Sciatic nerve (tissue), 2 donors: ENCODE data around the gene KLHDC4. TPM values are rescaled to one million over a fixed set of nuclear protein-coding genes. Genes with fewer than 3 reads are reported as not detected.
"Not testable (repeated sequence)": the region's sequence is repeated elsewhere in the genome, so short reads cannot be mapped to it uniquely, and the experiment has no call there.

Source experiments
- ATAC-seq: fragments of 200-7000 bp; cut with Tn5 transposase; one replicate; pipeline ENCODE4 v1.9.1; 2020; ENCODE audit warnings: mild to moderate bottlenecking, moderate library complexity
- DNase-seq: peaks from one replicate; pipeline ENCODE4 v3.0.0-alpha.2; 2020; ENCODE audit warnings: low spot score
- intact Hi-C: fragments of 100-400 bp; cut with DNase I; formaldehyde crosslinking; loops from one replicate; pipeline ENCODE4 v1.14.2; 2022
- total RNA-seq: library from RNA; stranded (reverse); fragmentation: NEBNext Ultra II Directional; extraction: Animal tissue kit (Norgen Biotek cat#: 25700); gene quantifications from one replicate; pipeline ENCODE4 v1.2.1, GENCODE V29; 2021
- donor health status: DM: no; HTN: no; CAD: no.
- donor health status: DM: no; HTN: no; CAD: no.

KLHDC4 gene
- total RNA-seq, result 41.5 TPM

GRCh38 chr16:87765776-87766484 is at the start of gene KLHDC4:
KLHDC4 (minus strand) TSS chr16:87765986; CDS start chr16:87765890, 96 bp downstream.
- intact Hi-C loops, result loop anchor here (5.0 kb wide), 1 partner anchor 174 kb away; no protein-coding TSS in a partner anchor
- ATAC-seq, result peak; percentile 96
- DNase-seq, result peak; percentile 93

GRCh38 chr16:87815567-87815966 is 49.8 kb upstream of the KLHDC4 start:
- ATAC-seq, result peak; percentile 26
- DNase-seq, result no peak
- intact Hi-C loops, result no loop called here

DNA sequence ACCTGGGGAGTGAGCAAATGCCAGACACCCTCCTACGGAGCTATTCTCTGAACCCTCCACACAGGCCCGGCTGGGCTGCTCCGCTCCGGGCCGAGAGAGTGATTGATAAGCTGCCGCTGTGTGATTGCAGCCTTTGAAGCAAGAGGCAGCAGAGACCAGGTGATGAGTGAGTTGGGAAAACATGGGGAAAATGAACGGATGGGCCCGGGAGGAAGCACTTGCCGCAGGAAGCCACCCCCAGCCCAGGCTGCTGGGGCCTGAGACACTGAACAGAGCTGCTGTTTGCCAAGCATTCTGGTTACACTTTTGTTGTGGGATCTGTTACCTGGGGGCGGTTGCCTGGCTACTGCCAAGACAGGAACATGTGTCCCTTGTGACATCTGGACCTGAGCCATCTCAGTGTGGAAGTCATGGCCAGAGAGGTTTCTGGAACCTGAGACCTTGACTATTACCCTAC is 46.4 kb upstream of the KLHDC4 start:
- intact Hi-C loops, result no loop called here
- no peak for ATAC-seq
- no peak for DNase-seq

GRCh38 chr16:87811454-87811853 is 45.7 kb upstream of the KLHDC4 start:
- intact Hi-C loops, DNase-seq, ATAC-seq: not testable (repeated sequence)

GRCh38 chr16:87809150-87809902 is 43.5 kb upstream of the KLHDC4 start:
- DNase-seq (no peak), ATAC-seq (no peak)
- intact Hi-C loops, result no loop called here

DNA sequence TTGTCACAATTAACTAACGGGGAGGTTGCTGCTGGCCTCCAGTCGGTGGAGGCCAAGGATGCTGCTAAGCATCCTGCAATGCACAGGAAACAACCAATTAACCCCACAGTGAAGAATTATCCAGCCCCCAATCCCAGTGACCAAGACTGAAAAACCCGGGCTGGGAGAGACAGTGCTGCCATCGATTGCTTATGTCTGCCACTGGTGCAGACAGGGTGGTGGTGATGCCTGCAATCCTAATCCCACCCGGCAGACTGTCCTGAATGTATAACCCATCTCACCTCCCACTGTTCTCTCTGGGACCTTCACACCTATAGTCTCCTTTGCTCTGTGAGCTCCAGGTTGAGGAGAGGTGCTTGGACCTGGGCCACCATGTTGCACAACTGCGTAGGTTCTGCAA is 42.3 kb upstream of the KLHDC4 start:
- ATAC-seq (no peak), DNase-seq (no peak)
- intact Hi-C loops, result no loop called here

- peak; percentile 64 for ATAC-seq
These were observed 41.1 kb upstream of the KLHDC4 start for GRCh38 chr16:87806641-87807546.

GRCh38 chr16:87806261-87806640 is 40.5 kb upstream of the KLHDC4 start:
- ATAC-seq (no peak), DNase-seq (no peak)
- intact Hi-C loops, result no loop called here

More at GRCh38 chr16:87806641-87807546, 41.1 kb upstream of the KLHDC4 start:
- no peak for DNase-seq
- intact Hi-C loops, result no loop called here

DNA sequence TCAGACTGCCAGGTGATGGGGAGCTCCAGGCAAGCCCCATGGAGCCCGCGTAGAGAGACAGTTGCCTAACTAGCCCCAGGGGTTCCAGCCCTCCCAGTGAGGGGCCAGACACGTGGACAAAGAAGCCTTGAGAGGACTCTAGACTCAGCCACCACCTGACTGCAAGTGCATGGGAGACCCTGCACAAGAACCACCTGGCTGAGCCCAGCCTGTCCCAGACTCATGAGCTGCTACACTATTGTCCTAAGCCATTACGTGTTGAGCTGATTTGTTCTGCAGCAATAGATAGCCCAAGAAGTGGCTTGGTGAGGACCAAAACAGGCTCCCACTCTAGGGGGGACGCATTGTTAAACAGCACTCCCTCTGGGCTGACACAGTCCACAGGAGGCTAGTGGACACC is 37.6 kb upstream of the KLHDC4 start:
- intact Hi-C loops, result no loop called here
- no peak for ATAC-seq
- DNase-seq, result no peak

DNA sequence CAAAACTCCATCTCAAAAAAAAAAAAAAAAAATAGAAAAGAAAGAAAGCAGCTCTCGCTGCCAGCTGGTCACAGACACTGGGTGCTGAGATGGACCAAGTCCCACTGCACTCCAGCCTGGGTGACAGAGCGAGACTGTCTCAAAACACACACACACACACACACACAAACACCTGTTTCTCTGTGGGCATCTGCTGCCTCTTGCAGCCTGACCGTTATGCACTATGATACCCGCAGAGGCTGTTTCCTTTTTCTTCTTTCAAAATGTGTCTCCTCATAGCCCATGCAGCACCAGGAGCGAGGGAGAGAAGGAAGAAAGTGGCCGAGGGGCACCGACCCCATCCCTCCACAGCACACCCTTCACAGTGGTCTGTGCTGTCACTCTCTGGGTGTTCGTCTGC is 36.9 kb upstream of the KLHDC4 start:
- no peak for DNase-seq
- ATAC-seq, result no peak
- intact Hi-C loops, result no loop called here

DNA sequence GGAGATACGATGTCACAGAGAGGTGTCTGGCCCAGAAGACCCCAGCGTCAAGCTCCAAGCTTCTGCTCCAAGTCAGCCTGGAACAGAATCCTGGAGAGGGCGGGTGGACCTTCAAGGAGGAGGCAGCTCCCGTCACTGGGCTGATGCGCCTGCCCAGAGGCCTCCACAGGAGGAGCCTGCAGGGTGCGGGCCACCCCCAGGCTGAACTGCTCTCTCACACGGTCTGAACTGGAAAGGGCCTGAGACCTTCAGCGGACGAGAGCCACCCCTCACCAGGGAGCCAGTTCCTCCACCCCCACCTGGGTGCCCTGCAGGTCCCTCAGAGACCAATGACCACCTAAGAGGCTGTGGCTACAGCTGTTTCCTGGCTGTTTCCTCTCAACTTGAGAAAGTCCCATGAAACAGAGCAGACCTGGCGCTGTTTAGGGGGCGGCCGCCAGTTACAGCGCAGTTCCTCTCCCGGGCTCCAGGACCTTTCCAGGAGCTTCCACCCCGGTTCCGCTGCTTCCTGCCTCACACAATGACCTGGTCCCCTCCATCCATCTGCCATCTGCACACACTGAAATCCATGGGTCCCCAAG is 36.0 kb upstream of the KLHDC4 start:
- DNase-seq (no peak), ATAC-seq (no peak)
- intact Hi-C loops, result no loop called here

- DNase-seq (no peak), ATAC-seq (no peak)
- intact Hi-C loops, result no loop called here
These were observed 34.7 kb upstream of the KLHDC4 start for GRCh38 chr16:87800497-87800896.

- no peak for DNase-seq
- intact Hi-C loops, result no loop called here
- ATAC-seq, result no peak
These were observed 29.6 kb upstream of the KLHDC4 start for GRCh38 chr16:87795336-87795735.

GRCh38 chr16:87794485-87795078 is 28.8 kb upstream of the KLHDC4 start:
- intact Hi-C loops, result no loop called here
- ATAC-seq (no peak), DNase-seq (no peak)

- no peak for DNase-seq
- intact Hi-C loops, result no loop called here
These were observed 26.4 kb upstream of the KLHDC4 start for GRCh38 chr16:87792205-87792565.

DNA sequence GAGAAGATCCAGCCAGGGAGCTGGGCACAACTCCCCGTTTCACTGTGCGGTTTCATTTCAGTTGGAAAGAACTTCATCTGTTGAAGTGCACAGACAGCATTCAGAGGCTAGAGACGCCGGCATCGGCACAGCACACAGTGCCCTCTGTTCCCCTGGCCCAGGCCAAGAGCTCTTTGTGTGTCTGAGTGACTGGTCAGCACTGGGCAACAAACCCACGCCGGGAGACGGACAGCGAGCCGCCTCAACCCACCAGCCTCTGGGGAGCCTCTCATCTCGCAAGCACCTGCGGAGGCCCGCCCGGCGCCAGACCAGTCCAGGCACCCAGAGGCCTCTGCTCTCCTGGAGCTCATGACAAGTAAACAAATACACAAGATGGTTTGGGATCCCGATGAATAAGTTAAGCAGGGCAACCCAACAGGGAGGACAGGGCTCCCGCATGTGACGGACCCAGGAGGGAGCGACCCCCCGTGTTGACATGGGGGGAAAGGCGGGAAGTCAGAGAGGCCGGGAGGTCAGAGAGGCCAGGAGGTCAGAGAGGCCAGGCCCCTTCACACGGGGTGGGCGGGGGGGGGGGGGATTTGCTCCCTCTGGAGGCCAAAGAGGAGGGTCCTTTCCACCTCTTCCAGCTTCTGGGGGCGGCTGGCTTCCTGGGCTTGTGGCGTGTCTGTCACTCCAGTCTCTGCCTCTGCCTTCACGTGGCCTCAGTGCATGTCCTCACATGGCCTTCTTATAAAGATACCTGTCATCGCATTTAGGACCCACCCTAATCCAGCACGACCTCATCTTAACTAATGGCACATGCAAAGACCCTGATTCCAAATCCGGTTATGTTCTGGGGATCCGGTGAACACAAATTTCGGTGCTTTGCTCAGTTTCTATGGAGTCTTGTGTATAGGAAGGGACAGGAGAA is 25.8 kb upstream of the KLHDC4 start:
- intact Hi-C loops, result no loop called here
- peak; percentile 86 for ATAC-seq
- DNase-seq, result peak; percentile 69

More at GRCh38 chr16:87792205-87792565, 26.4 kb upstream of the KLHDC4 start:
- ATAC-seq, result no peak

DNA sequence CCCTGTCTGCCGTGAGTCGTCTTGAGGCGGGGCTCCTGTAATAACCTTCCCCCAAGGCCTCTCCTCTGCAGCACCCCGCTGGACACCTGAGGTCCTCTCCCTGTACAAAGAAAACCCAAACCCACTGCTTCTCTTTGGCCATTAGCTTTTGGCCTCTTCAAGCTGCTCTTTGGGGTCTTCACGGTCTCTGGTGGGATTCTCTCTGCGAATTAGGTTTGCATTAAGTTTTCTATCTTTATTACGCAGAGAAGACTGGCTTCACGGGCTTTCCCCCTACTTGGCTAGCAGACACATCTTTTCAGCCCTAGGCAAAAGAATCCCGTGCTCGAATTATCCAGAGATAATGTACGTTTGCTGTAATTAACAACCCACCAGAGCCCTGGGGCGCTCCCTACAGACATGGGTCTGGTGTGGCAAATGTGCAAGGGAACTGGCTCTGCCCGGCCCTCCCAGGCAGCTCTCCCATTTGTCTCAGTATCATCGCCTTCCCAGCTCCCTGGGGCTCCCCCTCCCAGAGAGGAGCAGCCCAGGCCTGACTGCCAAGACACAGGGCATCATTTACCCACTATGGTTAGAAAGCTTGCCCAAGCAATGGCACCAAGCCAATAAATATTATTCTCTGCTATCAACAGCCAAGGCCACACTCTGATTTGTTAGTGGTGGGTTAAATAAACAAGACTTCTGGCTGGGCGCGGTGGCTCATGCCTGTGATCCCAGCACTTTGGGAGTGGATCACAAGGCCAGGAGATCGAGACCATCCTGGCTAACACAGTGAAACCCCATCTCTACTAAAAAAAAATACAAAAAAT is 24.7 kb upstream of the KLHDC4 start:
- peak; percentile 69 for ATAC-seq
- intact Hi-C loops, result no loop called here

More for the DNA sequence above, 24.7 kb upstream of the KLHDC4 start:
- no peak for DNase-seq
